Neural crest cell (in vitro differentiated cells): ENCODE measurements around the gene MAML3. TPM values are rescaled to one million over a fixed set of nuclear protein-coding genes. Genes with fewer than 3 reads are reported as not detected.
A peak's percentile ranks its signal among the peaks of the same experiment; 100 is the strongest.

Experiments used
- DNase-seq: peaks from one replicate; pipeline ENCODE4 v3.0.0; 2021; ENCODE audit warnings: low read depth, mixed read lengths, low spot score
- H3K27ac Mint-ChIP-seq: one replicate; pipeline ENCODE4 v1.8.0; 2021; ENCODE audit warnings: mild to moderate bottlenecking, mixed read lengths; ENCODE audit not compliant: unreplicated experiment
- H3K27me3 Mint-ChIP-seq: 2 replicates; pipeline ENCODE4 v1.8.0; 2021; ENCODE audit warnings: low read depth, mild to moderate bottlenecking, mixed read lengths
- H3K36me3 Mint-ChIP-seq: 2 replicates; pipeline ENCODE4 v1.8.0; 2021; ENCODE audit warnings: low read depth, mild to moderate bottlenecking, mixed read lengths
- H3K4me1 Mint-ChIP-seq: 2 replicates; pipeline ENCODE4 v1.8.0; 2021; ENCODE audit warnings: mixed read lengths
- H3K4me3 Mint-ChIP-seq: one replicate; pipeline ENCODE4 v1.8.0; 2021; ENCODE audit warnings: mild to moderate bottlenecking, mixed read lengths
- H3K9me3 Mint-ChIP-seq: 2 replicates; pipeline ENCODE4 v1.8.0; 2021; ENCODE audit warnings: mixed read lengths
- total RNA-seq: library from RNA; stranded (reverse); gene quantifications from 2 replicates; pipeline ENCODE4 v1.2.1, GENCODE V29; 2021
- TF ChIP-seq, protein P1 (sequence below): fragments of 200-600 bp; sonication (generic); conservative IDR thresholded peaks from 2 replicates; pipeline ENCODE4 v1.5.0; 2021; ENCODE audit warnings: antibody characterized with exemption, mild to moderate bottlenecking

Gene MAML3
- total RNA-seq, 1 donor from 2014 or later: 21.8 TPM

GRCh38 chr4:139813881-139814280, 340.1 kb downstream of the MAML3 start:
- Mint-ChIP-seq H3K9me3 (peaks cover 8% of the 10 kb centered on the region), H3K4me3 (peak overlapping the region; percentile 36), H3K36me3 (peaks cover 14% of the 10 kb centered on the region), H3K27ac (peak overlapping the region; percentile 98), H3K27me3 (no peaks in the 10 kb centered on the region), H3K4me1 (peaks cover 80% of the 10 kb centered on the region)
- TF ChIP-seq, protein P1, sequence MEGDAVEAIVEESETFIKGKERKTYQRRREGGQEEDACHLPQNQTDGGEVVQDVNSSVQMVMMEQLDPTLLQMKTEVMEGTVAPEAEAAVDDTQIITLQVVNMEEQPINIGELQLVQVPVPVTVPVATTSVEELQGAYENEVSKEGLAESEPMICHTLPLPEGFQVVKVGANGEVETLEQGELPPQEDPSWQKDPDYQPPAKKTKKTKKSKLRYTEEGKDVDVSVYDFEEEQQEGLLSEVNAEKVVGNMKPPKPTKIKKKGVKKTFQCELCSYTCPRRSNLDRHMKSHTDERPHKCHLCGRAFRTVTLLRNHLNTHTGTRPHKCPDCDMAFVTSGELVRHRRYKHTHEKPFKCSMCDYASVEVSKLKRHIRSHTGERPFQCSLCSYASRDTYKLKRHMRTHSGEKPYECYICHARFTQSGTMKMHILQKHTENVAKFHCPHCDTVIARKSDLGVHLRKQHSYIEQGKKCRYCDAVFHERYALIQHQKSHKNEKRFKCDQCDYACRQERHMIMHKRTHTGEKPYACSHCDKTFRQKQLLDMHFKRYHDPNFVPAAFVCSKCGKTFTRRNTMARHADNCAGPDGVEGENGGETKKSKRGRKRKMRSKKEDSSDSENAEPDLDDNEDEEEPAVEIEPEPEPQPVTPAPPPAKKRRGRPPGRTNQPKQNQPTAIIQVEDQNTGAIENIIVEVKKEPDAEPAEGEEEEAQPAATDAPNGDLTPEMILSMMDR: no peak
- no peak for DNase-seq

- peaks cover 13% of the 10 kb centered on the region for H3K36me3 Mint-ChIP-seq
- DNase-seq: no peak
- H3K4me1 Mint-ChIP-seq: peaks cover 70% of the 10 kb centered on the region
- H3K27me3 Mint-ChIP-seq: no peaks in the 10 kb centered on the region
- peaks cover 5% of the 10 kb centered on the region for H3K9me3 Mint-ChIP-seq
- H3K27ac Mint-ChIP-seq: no peak overlapping the region
- H3K4me3 Mint-ChIP-seq: no peak overlapping the region
- TF ChIP-seq, protein P1: no peak
These were observed 343.3 kb downstream of the MAML3 start for GRCh38 chr4:139810710-139811109.

GRCh38 chr4:139809757-139810140, 344.2 kb downstream of the MAML3 start:
- H3K27me3 Mint-ChIP-seq: no peaks in the 10 kb centered on the region
- H3K9me3 Mint-ChIP-seq: peaks cover 5% of the 10 kb centered on the region
- H3K4me1 Mint-ChIP-seq: peaks cover 62% of the 10 kb centered on the region
- TF ChIP-seq, protein P1: no peak
- H3K4me3 Mint-ChIP-seq: peak overlapping the region; percentile 68
- peak overlapping the region; percentile 96 for H3K27ac Mint-ChIP-seq
- H3K36me3 Mint-ChIP-seq: peaks cover 13% of the 10 kb centered on the region
- DNase-seq: no peak

GRCh38 chr4:139808808-139809756, 344.9 kb downstream of the MAML3 start:
- no peak for DNase-seq

GRCh38 chr4:139808381-139808807, 345.6 kb downstream of the MAML3 start:
- Mint-ChIP-seq H3K4me3 (peak overlapping the region; percentile 68), H3K4me1 (peaks cover 54% of the 10 kb centered on the region), H3K36me3 (peaks cover 13% of the 10 kb centered on the region), H3K9me3 (peaks cover 5% of the 10 kb centered on the region), H3K27me3 (no peaks in the 10 kb centered on the region), H3K27ac (peak overlapping the region; percentile 96)
- DNase-seq: no peak
- TF ChIP-seq, protein P1: no peak

More at GRCh38 chr4:139808808-139809756, 344.9 kb downstream of the MAML3 start:
- TF ChIP-seq, protein P1: no peak
- H3K9me3 Mint-ChIP-seq: peaks cover 5% of the 10 kb centered on the region
- no peaks in the 10 kb centered on the region for H3K27me3 Mint-ChIP-seq
- H3K36me3 Mint-ChIP-seq: peaks cover 13% of the 10 kb centered on the region
- H3K27ac Mint-ChIP-seq: peak overlapping the region; percentile 96
- H3K4me1 Mint-ChIP-seq: peaks cover 55% of the 10 kb centered on the region
- peak overlapping the region; percentile 68 for H3K4me3 Mint-ChIP-seq
